ENCODE data around the gene TFB1M. TPM values are rescaled to one million over a fixed set of nuclear protein-coding genes. Genes with fewer than 3 reads are reported as not detected.

The TFB1M gene
- polyA plus RNA-seq, 1 experiment = 20.4 TPM

- H3K27me3 ChIP-seq (ENCODE audit: control insufficient read depth, insufficient read depth, low read length) = no peaks in the 10 kb centered on the region
- no peaks in the 10 kb centered on the region for H3K9me3 ChIP-seq (ENCODE audit: control insufficient read depth, insufficient read depth, low read length)
- no peak overlapping the region for H3K4me3 ChIP-seq (ENCODE audit: low read depth, low read length)
- TF ChIP-seq CTCF (IDR thresholded peaks at IDR 0.05; ENCODE audit: low read depth, low read length) = no peak
- ChIA-PET CTCF (no interaction called here), POLR2A (no interaction called here)
- DNase-seq (ENCODE audit: low read depth, low spot score) = no peak
- H3K27ac ChIP-seq (ENCODE audit: low read depth, low read length) = no peak overlapping the region
Measured at GRCh38 chr6:155215906-155216305, 98.4 kb downstream of the TFB1M start.

- CTCF ChIA-PET = no interaction called here
- no peak for DNase-seq (ENCODE audit: low read depth, low spot score)
Measured at GRCh38 chr6:155213611-155214372, 100.5 kb downstream of the TFB1M start.

GRCh38 chr6:155212616-155213380 lies 101.5 kb downstream of the TFB1M start:
- CTCF ChIA-PET = no interaction called here
- H3K27me3 ChIP-seq (ENCODE audit: control insufficient read depth, insufficient read depth, low read length) = no peaks in the 10 kb centered on the region
- no peak overlapping the region for H3K27ac ChIP-seq (ENCODE audit: low read depth, low read length)
- no peak overlapping the region for H3K4me3 ChIP-seq (ENCODE audit: low read depth, low read length)
- POLR2A ChIA-PET = no interaction called here
- no peak for DNase-seq (ENCODE audit: low read depth, low spot score)
- no peaks in the 10 kb centered on the region for H3K9me3 ChIP-seq (ENCODE audit: control insufficient read depth, insufficient read depth, low read length)
- TF ChIP-seq CTCF (IDR thresholded peaks at IDR 0.05; ENCODE audit: low read depth, low read length) = no peak

More at GRCh38 chr6:155213611-155214372, 100.5 kb downstream of the TFB1M start:
- POLR2A ChIA-PET = no interaction called here
- Histone ChIP-seq H3K27me3 (ENCODE audit: control insufficient read depth, insufficient read depth, low read length) (no peaks in the 10 kb centered on the region), H3K27ac (ENCODE audit: low read depth, low read length) (no peak overlapping the region), H3K4me3 (ENCODE audit: low read depth, low read length) (no peak overlapping the region), H3K9me3 (ENCODE audit: control insufficient read depth, insufficient read depth, low read length) (no peaks in the 10 kb centered on the region)
- TF ChIP-seq CTCF (IDR thresholded peaks at IDR 0.05; ENCODE audit: low read depth, low read length) = no peak

GRCh38 chr6:155212106-155212505 lies 102.2 kb downstream of the TFB1M start:
- H3K9me3 ChIP-seq (ENCODE audit: control insufficient read depth, insufficient read depth, low read length) = no peaks in the 10 kb centered on the region
- CTCF ChIA-PET = no interaction called here
- no peak overlapping the region for H3K27ac ChIP-seq (ENCODE audit: low read depth, low read length)
- POLR2A ChIA-PET = no interaction called here
- no peak for DNase-seq (ENCODE audit: low read depth, low spot score)
- no peak overlapping the region for H3K4me3 ChIP-seq (ENCODE audit: low read depth, low read length)
- no peak for TF ChIP-seq CTCF (IDR thresholded peaks at IDR 0.05; ENCODE audit: low read depth, low read length)
- H3K27me3 ChIP-seq (ENCODE audit: control insufficient read depth, insufficient read depth, low read length) = no peaks in the 10 kb centered on the region

- Histone ChIP-seq H3K4me3 (ENCODE audit: low read depth, low read length) (no peak overlapping the region), H3K27ac (ENCODE audit: low read depth, low read length) (no peak overlapping the region), H3K27me3 (ENCODE audit: control insufficient read depth, insufficient read depth, low read length) (no peaks in the 10 kb centered on the region), H3K9me3 (ENCODE audit: control insufficient read depth, insufficient read depth, low read length) (no peaks in the 10 kb centered on the region)
- TF ChIP-seq CTCF (IDR thresholded peaks at IDR 0.05; ENCODE audit: low read depth, low read length) = no peak
- DNase-seq (ENCODE audit: low read depth, low spot score) = no peak
- POLR2A ChIA-PET = no interaction called here
- CTCF ChIA-PET = interaction anchor here (1.1 to 1.2 kb wide), 2 partner anchors 17 to 61 kb away, joined by 3 read pairs; no protein-coding TSS in a partner anchor
Measured at GRCh38 chr6:155207223-155207622, 107.1 kb downstream of the TFB1M start.
